C4-2B (cell line): ENCODE measurements around the gene NAV1.

ENCODE experiments used
- H3K27ac ChIP-seq: fragments of 450-650 bp; 2 replicates; pipeline ENCODE4 v1.5.1; 2017
- ZFX ChIP-seq: fragments of 450-650 bp; IDR thresholded peaks from 2 replicates; pipeline ENCODE4 v1.6.1; 2017
- TF ChIP-seq, protein P1 (sequence below): fragments of 450-650 bp; conservative IDR thresholded peaks from 2 replicates; pipeline ENCODE4 v1.5.1; 2017; ENCODE audit warnings: mild to moderate bottlenecking

Gene NAV1

DNA sequence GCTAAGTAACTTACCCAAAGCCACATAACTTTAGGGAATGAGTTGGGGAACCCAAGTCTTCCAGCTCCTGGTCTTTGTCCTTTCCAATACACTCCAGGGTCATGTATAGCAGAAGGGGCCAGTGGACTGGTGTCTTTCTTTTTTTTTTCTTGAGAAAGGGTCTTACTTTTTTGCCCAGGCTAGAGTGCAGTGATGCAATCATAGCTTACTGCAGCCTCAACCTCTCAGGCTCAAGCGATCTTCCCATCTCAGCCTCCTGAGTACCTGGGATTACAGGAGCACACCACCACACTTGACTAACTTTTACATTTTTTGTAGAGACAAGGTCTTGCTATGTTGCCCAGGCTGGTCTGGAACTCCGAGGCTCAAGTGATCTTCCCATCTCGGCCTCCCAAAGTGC lies 12.2 kb downstream of the NAV1 start:
- H3K27ac ChIP-seq: no peak overlapping the region
- TF ChIP-seq ZFX: no peak
- TF ChIP-seq, protein P1, sequence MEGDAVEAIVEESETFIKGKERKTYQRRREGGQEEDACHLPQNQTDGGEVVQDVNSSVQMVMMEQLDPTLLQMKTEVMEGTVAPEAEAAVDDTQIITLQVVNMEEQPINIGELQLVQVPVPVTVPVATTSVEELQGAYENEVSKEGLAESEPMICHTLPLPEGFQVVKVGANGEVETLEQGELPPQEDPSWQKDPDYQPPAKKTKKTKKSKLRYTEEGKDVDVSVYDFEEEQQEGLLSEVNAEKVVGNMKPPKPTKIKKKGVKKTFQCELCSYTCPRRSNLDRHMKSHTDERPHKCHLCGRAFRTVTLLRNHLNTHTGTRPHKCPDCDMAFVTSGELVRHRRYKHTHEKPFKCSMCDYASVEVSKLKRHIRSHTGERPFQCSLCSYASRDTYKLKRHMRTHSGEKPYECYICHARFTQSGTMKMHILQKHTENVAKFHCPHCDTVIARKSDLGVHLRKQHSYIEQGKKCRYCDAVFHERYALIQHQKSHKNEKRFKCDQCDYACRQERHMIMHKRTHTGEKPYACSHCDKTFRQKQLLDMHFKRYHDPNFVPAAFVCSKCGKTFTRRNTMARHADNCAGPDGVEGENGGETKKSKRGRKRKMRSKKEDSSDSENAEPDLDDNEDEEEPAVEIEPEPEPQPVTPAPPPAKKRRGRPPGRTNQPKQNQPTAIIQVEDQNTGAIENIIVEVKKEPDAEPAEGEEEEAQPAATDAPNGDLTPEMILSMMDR: no peak

- H3K27ac ChIP-seq: no peak overlapping the region
- TF ChIP-seq, protein P1: no peak
- no peak for TF ChIP-seq ZFX
Measured at GRCh38 chr1:201551877-201552731, 13.2 kb downstream of the NAV1 start.

DNA sequence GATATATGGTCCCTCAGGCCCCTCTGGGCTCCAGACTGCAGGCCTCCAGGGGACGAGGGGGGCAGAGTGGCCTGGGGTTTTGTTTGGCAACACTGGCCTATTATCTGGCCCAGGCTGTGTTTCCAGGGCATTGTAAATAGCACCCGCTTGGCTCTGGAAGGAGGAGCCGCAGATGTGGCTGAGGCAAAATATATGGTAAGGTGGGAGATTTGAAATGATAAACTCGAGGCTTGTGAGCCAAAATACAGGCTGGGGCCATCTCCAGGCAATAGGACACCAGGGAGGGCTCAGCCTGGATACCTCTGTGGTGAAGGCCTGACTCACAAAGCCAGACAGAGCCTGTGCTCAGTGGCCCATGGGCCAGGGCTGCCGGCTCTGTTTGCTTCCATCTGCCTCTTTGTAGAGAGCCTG lies 14.0 kb downstream of the NAV1 start:
- no peak overlapping the region for H3K27ac ChIP-seq
- TF ChIP-seq, protein P1: no peak
- TF ChIP-seq ZFX: no peak

- no peak overlapping the region for H3K27ac ChIP-seq
- TF ChIP-seq ZFX: no peak
- TF ChIP-seq, protein P1: no peak
Measured at GRCh38 chr1:201553496-201554189, 14.7 kb downstream of the NAV1 start.

- H3K27ac ChIP-seq: no peak overlapping the region
- TF ChIP-seq, protein P1: no peak
- TF ChIP-seq ZFX: no peak
Measured at GRCh38 chr1:201554190-201554600, 15.3 kb downstream of the NAV1 start.

DNA sequence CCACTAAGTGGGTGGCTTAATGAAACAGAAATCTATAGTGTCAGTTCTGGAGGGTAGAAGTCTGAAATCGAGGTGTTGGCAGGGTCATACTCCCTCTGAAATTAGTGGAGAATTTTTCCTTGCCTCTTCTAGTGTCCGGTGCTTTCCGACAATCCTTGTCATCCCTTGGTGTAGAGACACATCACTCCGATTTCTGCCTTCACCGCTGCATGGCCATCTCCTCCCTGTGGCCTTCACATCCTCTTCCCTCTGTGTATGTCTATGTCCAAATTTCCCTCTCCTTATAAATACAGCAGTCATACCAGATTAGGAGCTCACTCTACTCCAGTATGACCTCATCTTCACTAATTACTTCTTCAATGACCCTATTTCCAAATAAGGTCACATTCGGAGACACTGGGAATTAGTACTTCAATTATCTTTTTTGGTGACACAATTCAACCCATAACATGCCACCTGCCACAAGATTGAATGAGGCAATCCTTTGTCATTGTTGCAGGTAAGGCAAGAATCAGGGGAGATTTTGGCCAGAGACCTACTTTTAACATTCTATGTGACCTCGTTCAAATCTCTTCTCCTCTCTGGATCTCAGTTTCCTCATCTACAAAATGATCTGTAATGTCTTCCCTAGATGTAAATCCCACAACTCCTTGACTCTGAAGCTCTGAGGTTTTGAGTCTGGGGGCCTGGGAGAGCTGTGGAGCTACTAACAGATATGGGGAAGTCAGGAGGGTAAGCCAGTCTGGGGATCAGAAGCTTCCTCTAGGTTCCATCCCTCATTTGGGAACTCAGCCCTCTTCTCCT lies 16.1 kb downstream of the NAV1 start:
- TF ChIP-seq ZFX: no peak
- TF ChIP-seq, protein P1: no peak
- H3K27ac ChIP-seq: no peak overlapping the region

- no peak for TF ChIP-seq ZFX
- TF ChIP-seq, protein P1: no peak
- H3K27ac ChIP-seq: no peak overlapping the region
Measured at GRCh38 chr1:201555593-201555945, 16.6 kb downstream of the NAV1 start.
